Measurements from ENCODE around the gene ZCRB1.

GRCh38 chr12:42281278-42281677, 44.6 kb downstream of the ZCRB1 start:
- TF ChIP-seq, protein P1, sequence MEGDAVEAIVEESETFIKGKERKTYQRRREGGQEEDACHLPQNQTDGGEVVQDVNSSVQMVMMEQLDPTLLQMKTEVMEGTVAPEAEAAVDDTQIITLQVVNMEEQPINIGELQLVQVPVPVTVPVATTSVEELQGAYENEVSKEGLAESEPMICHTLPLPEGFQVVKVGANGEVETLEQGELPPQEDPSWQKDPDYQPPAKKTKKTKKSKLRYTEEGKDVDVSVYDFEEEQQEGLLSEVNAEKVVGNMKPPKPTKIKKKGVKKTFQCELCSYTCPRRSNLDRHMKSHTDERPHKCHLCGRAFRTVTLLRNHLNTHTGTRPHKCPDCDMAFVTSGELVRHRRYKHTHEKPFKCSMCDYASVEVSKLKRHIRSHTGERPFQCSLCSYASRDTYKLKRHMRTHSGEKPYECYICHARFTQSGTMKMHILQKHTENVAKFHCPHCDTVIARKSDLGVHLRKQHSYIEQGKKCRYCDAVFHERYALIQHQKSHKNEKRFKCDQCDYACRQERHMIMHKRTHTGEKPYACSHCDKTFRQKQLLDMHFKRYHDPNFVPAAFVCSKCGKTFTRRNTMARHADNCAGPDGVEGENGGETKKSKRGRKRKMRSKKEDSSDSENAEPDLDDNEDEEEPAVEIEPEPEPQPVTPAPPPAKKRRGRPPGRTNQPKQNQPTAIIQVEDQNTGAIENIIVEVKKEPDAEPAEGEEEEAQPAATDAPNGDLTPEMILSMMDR (IDR thresholded peaks at IDR 0.05) = no peak
- TF ChIP-seq POLR2A (IDR thresholded peaks at IDR 0.05) = no peak
